GM21528 (cell line): ENCODE measurements around the gene HEMK1.
A peak's percentile ranks its signal among the peaks of the same experiment; 100 is the strongest.

Experiments used
- ATAC-seq: cut with Tn5 transposase; IDR thresholded peaks from one replicate; pipeline ENCODE4 v1.9.1; 2021; ENCODE audit warnings: mild to moderate bottlenecking, moderate library complexity; ENCODE audit not compliant: unreplicated experiment, low FRiP score

HEMK1 gene

GRCh38 chr3:50542177-50543034 lies 26.9 kb upstream of the HEMK1 start:
- ATAC-seq, result no peak

GRCh38 chr3:50545781-50546180 lies 23.5 kb upstream of the HEMK1 start:
- ATAC-seq, result no peak

GRCh38 chr3:50549226-50549625 lies 20.1 kb upstream of the HEMK1 start:
- ATAC-seq, result no peak

GRCh38 chr3:50550079-50550736 lies 19.1 kb upstream of the HEMK1 start:
- ATAC-seq, result no peak

GRCh38 chr3:50551054-50551659 lies 18.2 kb upstream of the HEMK1 start:
- no peak for ATAC-seq

- ATAC-seq, result no peak
Measured at GRCh38 chr3:50551681-50552435, 17.5 kb upstream of the HEMK1 start.

GRCh38 chr3:50552598-50552997 lies 16.7 kb upstream of the HEMK1 start:
- ATAC-seq, result no peak

GRCh38 chr3:50554553-50554952 lies 14.8 kb upstream of the HEMK1 start:
- ATAC-seq, result no peak

- no peak for ATAC-seq
Measured at GRCh38 chr3:50557106-50557505, 12.2 kb upstream of the HEMK1 start.

GRCh38 chr3:50557915-50558314 lies 11.4 kb upstream of the HEMK1 start:
- ATAC-seq, result no peak

GRCh38 chr3:50559702-50560101 lies 9.6 kb upstream of the HEMK1 start:
- no peak for ATAC-seq

- ATAC-seq, result no peak
Measured at GRCh38 chr3:50562861-50563260, 6.5 kb upstream of the HEMK1 start.

- ATAC-seq, result no peak
Measured at GRCh38 chr3:50563867-50564266, 5.5 kb upstream of the HEMK1 start.

- ATAC-seq, result no peak
Measured at GRCh38 chr3:50564321-50564720, 5.0 kb upstream of the HEMK1 start.

GRCh38 chr3:50567011-50567385 lies 2.3 kb upstream of the HEMK1 start:
- ATAC-seq, result no peak

GRCh38 chr3:50567386-50568167 lies 1.7 kb upstream of the HEMK1 start, which contains the start of gene C3orf18:
Gene C3orf18 (minus strand): TSS chr3:50567747. CDS start chr3:50565699, 2,048 bp downstream.
- peak; percentile 76 for ATAC-seq

GRCh38 chr3:50570508-50571279 lies 1.4 kb downstream of the HEMK1 start:
- ATAC-seq, result no peak

GRCh38 chr3:50571486-50571885 lies 2.2 kb downstream of the HEMK1 start:
- no peak for ATAC-seq

GRCh38 chr3:50572158-50572557 lies 2.8 kb downstream of the HEMK1 start:
- no peak for ATAC-seq
